A172 (cell line): Measurements from ENCODE around the gene ALPK3. TPM values are rescaled to one million over a fixed set of nuclear protein-coding genes. Genes with fewer than 3 reads are reported as not detected.
"Not testable (repeated sequence)": the region's sequence is repeated elsewhere in the genome, so short reads cannot be mapped to it uniquely, and the experiment has no call there.

Experiments
- DNase-seq: peaks from one replicate; pipeline ENCODE4 v3.0.0-alpha.2; 2015; ENCODE audit warnings: low spot score
- total RNA-seq: library from RNA; depleted of rRNA; stranded (reverse); fragments of >200 nt; shearing (Covaris generic); gene quantifications from 2 replicates; pipeline ENCODE4 v1.2.3, GENCODE V29; 2014

Gene ALPK3
- total RNA-seq, 1 experiment from 2014 or later, result 0.12 TPM

- DNase-seq, result no peak
Observed at GRCh38 chr15:84872009-84872910, 55.1 kb downstream of the ALPK3 start.

GRCh38 chr15:84873997-84874396 lies 56.8 kb downstream of the ALPK3 start:
- DNase-seq, result no peak

- no peak for DNase-seq
Observed at GRCh38 chr15:84874981-84875699, 58.0 kb downstream of the ALPK3 start.

- DNase-seq, result no peak
Observed at GRCh38 chr15:84876269-84876668, 59.1 kb downstream of the ALPK3 start.

GRCh38 chr15:84877701-84878100 lies 60.5 kb downstream of the ALPK3 start:
- DNase-seq, result not testable (repeated sequence)

GRCh38 chr15:84878504-84878903 lies 61.3 kb downstream of the ALPK3 start:
- DNase-seq, result peak; percentile 53

GRCh38 chr15:84879088-84879780 lies 62.1 kb downstream of the ALPK3 start:
- no peak for DNase-seq

- DNase-seq, result no peak
Observed at GRCh38 chr15:84880007-84880406, 62.9 kb downstream of the ALPK3 start.

- DNase-seq, result no peak
Observed at GRCh38 chr15:84880822-84881519, 63.8 kb downstream of the ALPK3 start.

- DNase-seq, result no peak
Observed at GRCh38 chr15:84881520-84881830, 64.3 kb downstream of the ALPK3 start.

GRCh38 chr15:84883466-84883865 lies 66.3 kb downstream of the ALPK3 start:
- DNase-seq, result no peak

- DNase-seq, result no peak
Observed at GRCh38 chr15:84883916-84884781, 67.0 kb downstream of the ALPK3 start, which contains the start of gene SLC28A1. Gene SLC28A1, plus strand, starts transcription at chr15:84884662. Its CDS starts 3,099 bp downstream, at chr15:84887761.

- no peak for DNase-seq
Observed at GRCh38 chr15:84885801-84886200, 68.6 kb downstream of the ALPK3 start.

- no peak for DNase-seq
Observed at GRCh38 chr15:84886211-84886983, 69.2 kb downstream of the ALPK3 start.

- DNase-seq, result no peak
Observed at GRCh38 chr15:84886984-84887299, 69.8 kb downstream of the ALPK3 start.

- DNase-seq, result no peak
Observed at GRCh38 chr15:84887938-84888337, 70.8 kb downstream of the ALPK3 start.

- DNase-seq, result no peak
Observed at GRCh38 chr15:84888639-84889038, 71.5 kb downstream of the ALPK3 start.

- no peak for DNase-seq
Observed at GRCh38 chr15:84889313-84889990, 72.3 kb downstream of the ALPK3 start.

GRCh38 chr15:84889991-84890669 lies 73.0 kb downstream of the ALPK3 start:
- DNase-seq, result no peak
